ENCODE measurements around the gene BMAL1.

GRCh38 chr11:13347901-13348300 is 70.3 kb downstream of the BMAL1 start:
- TF ChIP-seq POLR2A (IDR thresholded peaks at IDR 0.05) (no peak), CTCF (IDR thresholded peaks at IDR 0.05) (no peak)
